B cell (primary cell): Measurements from ENCODE around the gene ATP11A. TPM values are rescaled to one million over a fixed set of nuclear protein-coding genes. Genes with fewer than 3 reads are reported as not detected.

Experiments
- ATAC-seq: fragments of 200-7000 bp; cut with Tn5 transposase; one replicate; pipeline ENCODE4 v1.10.0; 2021; ENCODE audit warnings: low read depth, mild to moderate bottlenecking, moderate number of reproducible peaks, moderate library complexity
- CTCF ChIA-PET: fragments of 350-600 bp; sonication (Branson Sonifier 250); formaldehyde crosslinking; loops from one replicate; lab custom pipeline; 2021; ENCODE audit warnings: antibody characterized with exemption, inconsistent platforms; lab: Charles Lee
- POLR2A ChIA-PET: fragments of 350-600 bp; sonication (Branson Sonifier 250); formaldehyde crosslinking; loops from one replicate; lab custom pipeline; 2021; ENCODE audit warnings: antibody characterized with exemption; lab: Charles Lee
- DNase-seq: peaks from one replicate; pipeline ENCODE4 v3.0.0; 2013
- H2AFZ ChIP-seq: 2 replicates; pipeline ENCODE4 v1.6.1; 2012; ENCODE audit warnings: mild to moderate bottlenecking, low read depth, low read length; ENCODE audit not compliant: insufficient read depth, poor library complexity, severe bottlenecking
- H3K27ac ChIP-seq, 2 donors: 1 replicate in 1 of 2; 2 replicates in 1 of 2; pipeline ENCODE4 v1.5.1; 2012 to 2013; ENCODE audit warnings: low read length in 2 of 2, mild to moderate bottlenecking in 2 of 2, moderate library complexity in 1 of 2
- H3K27me3 ChIP-seq, 4 experiments: fragments of 200-600 bp in 1 of 4; sonication (generic) in 1 of 4; replicated peaks in 1 of 4; 1 replicate in 2 of 4; 2 replicates in 2 of 4; pipeline versions ENCODE4 v1.6.1 to v1.7.0; 2013 to 2016; ENCODE audit warnings: low read length in 3 of 4, mild to moderate bottlenecking in 2 of 4, mixed read lengths in 1 of 4, moderate library complexity in 1 of 4; ENCODE audit not compliant: insufficient read depth in 4 of 4, control insufficient read depth in 3 of 4; ENCODE audit errors: control extremely low read depth in 1 of 4
- H3K36me3 ChIP-seq, 2 experiments: replicated peaks in 1 of 2; 1 replicate in 1 of 2; 2 replicates in 1 of 2; pipeline versions ENCODE4 v1.6.1 to v1.7.1; 2013; ENCODE audit warnings: low read length in 1 of 2; ENCODE audit not compliant: insufficient read depth in 2 of 2, control insufficient read depth in 1 of 2; ENCODE audit errors: control extremely low read depth in 1 of 2, extremely low read depth in 1 of 2
- H3K4me1 ChIP-seq, 2 donors: fragments of 200-600 bp in 1 of 2; sonication (generic) in 1 of 2; 1 replicate in 1 of 2; 2 replicates in 1 of 2; pipeline versions ENCODE4 v1.5.1 to v1.6.1; 2013 to 2017; ENCODE audit warnings: low read length in 2 of 2; ENCODE audit not compliant: control insufficient read depth in 2 of 2, insufficient read depth in 2 of 2
- H3K4me2 ChIP-seq: replicated peaks from 2 replicates; pipeline ENCODE3; 2012; ENCODE audit warnings: mild to moderate bottlenecking, low read depth, low read length; ENCODE audit not compliant: poor library complexity, severe bottlenecking
- H3K4me3 ChIP-seq, 5 experiments: fragments of 200-600 bp in 1 of 5; sonication (generic) in 1 of 5; 1 replicate in 3 of 5; 2 replicates in 2 of 5; pipeline versions ENCODE4 v1.5.1 to v1.7.0; 2011 to 2016; ENCODE audit warnings: low read length in 4 of 5, mild to moderate bottlenecking in 4 of 5, low read depth in 2 of 5, control low read depth in 1 of 5, moderate library complexity in 1 of 5; ENCODE audit not compliant: insufficient read depth in 1 of 5; ENCODE audit errors: control extremely low read depth in 1 of 5, extremely low read depth in 1 of 5
- H3K79me2 ChIP-seq: fragments of 200-600 bp; sonication (generic); one replicate; pipeline ENCODE4 v1.6.0; 2016; ENCODE audit warnings: low read length; ENCODE audit not compliant: control insufficient read depth, insufficient read depth
- H3K9ac ChIP-seq: fragments of 200-600 bp; sonication (generic); 2 replicates; pipeline ENCODE4 v1.6.1; 2017; ENCODE audit warnings: mild to moderate bottlenecking, low read length, moderate library complexity
- H3K9me3 ChIP-seq, 3 donors: one replicate each; pipeline versions ENCODE4 v1.6.1 to v1.7.1; 2013; ENCODE audit warnings: low read length in 2 of 3; ENCODE audit not compliant: control insufficient read depth in 2 of 3, insufficient read depth in 1 of 3; ENCODE audit errors: control extremely low read depth in 1 of 3
- H4K20me1 ChIP-seq: 2 replicates; pipeline ENCODE4 v1.6.0; 2012; ENCODE audit warnings: mild to moderate bottlenecking, low read length; ENCODE audit not compliant: insufficient read depth, control insufficient read depth, poor library complexity, severe bottlenecking
- H3K27ac Mint-ChIP-seq: one replicate; pipeline ENCODE4 v1.8.0; 2021; ENCODE audit warnings: mixed read lengths
- H3K27me3 Mint-ChIP-seq: one replicate; pipeline ENCODE4 v1.8.0; 2021; ENCODE audit warnings: mixed read lengths
- H3K4me1 Mint-ChIP-seq: one replicate; pipeline ENCODE4 v1.8.0; 2021; ENCODE audit warnings: mixed read lengths
- H3K4me3 Mint-ChIP-seq: one replicate; pipeline ENCODE4 v1.8.0; 2021; ENCODE audit warnings: mixed read lengths
- H3K9me3 Mint-ChIP-seq: one replicate; pipeline ENCODE4 v1.8.0; 2022; ENCODE audit warnings: mixed read lengths; ENCODE audit not compliant: insufficient read depth
- CTCF ChIP-seq: fragments of 200-600 bp; IDR thresholded peaks from one replicate; pipeline ENCODE4 v1.8.0; 2022; ENCODE audit warnings: antibody characterized with exemption, mild to moderate bottlenecking
- EZH2 ChIP-seq: IDR thresholded peaks from 2 replicates; pipeline ENCODE4 v1.6.1; 2012; ENCODE audit warnings: borderline replicate concordance, low read depth, mild to moderate bottlenecking, moderate library complexity, low read length; ENCODE audit not compliant: insufficient read depth, poor library complexity, severe bottlenecking
- WGBS: methylation state at CpG from one replicate; pipeline ENCODE4 v1.1.5; 2013; ENCODE audit warnings: missing lambda C conversion rate; ENCODE audit not compliant: insufficient coverage; 5-methylcytosine and 5-hydroxymethylcytosine counted together
- intact Hi-C: fragments of 100-400 bp; cut with micrococcal nuclease; formaldehyde crosslinking; loops from one replicate; pipeline ENCODE4 v1.10.0; 2022
- polyA plus RNA-seq: library from polyadenylated mRNA; depleted of rRNA; stranded (reverse); fragments of >200 nt; gene quantifications from 2 replicates; pipeline ENCODE4 v1.2.3, GENCODE V29; 2012
- total RNA-seq, 2 donors: library from RNA; stranded (reverse); fragments of 120-200 nt in 1 of 2; gene quantifications; 1 replicate in 1 of 2; 2 replicates in 1 of 2; pipeline versions ENCODE4 v1.2.3 to v1.2.4, GENCODE V29; 2013 to 2022

Gene ATP11A
- total and polyA plus RNA-seq, 2 donors (not counting 1 experiment from before 2014, with no cell fraction given): 36.9 to 60.3 TPM

GRCh38 chr13:112928020-112928971 lies 238.5 kb downstream of the ATP11A start:
- Histone ChIP-seq H3K36me3 (no peaks in the 10 kb centered on the region), H3K9me3 (peaks cover 0 to 3% (median 0%) of the 10 kb centered on the region in 3 donors), H4K20me1 (no peaks in the 10 kb centered on the region), H3K4me3 (no peak overlapping the region), H3K4me1 (peaks cover 6 to 12% of the 10 kb centered on the region in 2 donors), H3K9ac (no peak overlapping the region), H2AFZ (no peak overlapping the region), H3K4me2 (no peak overlapping the region), H3K27ac (no peak overlapping the region), H3K27me3 (peaks cover 0 to 26% (median 8%) of the 10 kb centered on the region in 4 experiments), H3K79me2 (no peaks in the 10 kb centered on the region)
- 72% methylated on average over 11 of the region's 21 CpGs for WGBS
- intact Hi-C loops: no loop called here
- POLR2A ChIA-PET: no interaction called here
- no peak for ATAC-seq
- no peak overlapping the region for H3K4me3 Mint-ChIP-seq
- no peaks in the 10 kb centered on the region for H3K9me3 Mint-ChIP-seq
- no peak for DNase-seq
- peaks cover 12% of the 10 kb centered on the region for H3K4me1 Mint-ChIP-seq
- no peak for TF ChIP-seq EZH2
- no peak for TF ChIP-seq CTCF
- H3K27ac Mint-ChIP-seq: no peak overlapping the region
- H3K27me3 Mint-ChIP-seq: peaks cover 45% of the 10 kb centered on the region
- CTCF ChIA-PET: no interaction called here
